HepG2 (cell line): Measurements from ENCODE around the gene SYNE2.

ENCODE experiments used
- BCL3 ChIP-seq: sonication (generic); formaldehyde crosslinking; IDR thresholded peaks from 2 replicates; pipeline ENCODE4 v1.5.1; 2020; ENCODE audit warnings: mild to moderate bottlenecking, missing genetic modification reagents, moderate library complexity
- CTCF ChIP-seq: sonication (generic); formaldehyde crosslinking; IDR thresholded peaks from 2 replicates; pipeline ENCODE4 v1.5.0; 2020; ENCODE audit warnings: mild to moderate bottlenecking, missing genetic modification reagents, moderate library complexity
- EHMT2 ChIP-seq: fragments of 200-600 bp; sonication (generic); IDR thresholded peaks from 2 replicates; pipeline ENCODE4 v1.7.0; 2017; ENCODE audit warnings: antibody characterized with exemption, low read depth, low read length, borderline replicate concordance
- POLR2AphosphoS5 ChIP-seq: IDR thresholded peaks from 2 replicates; pipeline ENCODE4 v1.6.1; 2012; ENCODE audit warnings: low read depth, low read length
- RAD21 ChIP-seq: fragments of 450-650 bp; formaldehyde crosslinking; IDR thresholded peaks from 2 replicates; pipeline ENCODE4 v1.5.0; 2020; ENCODE audit warnings: mild to moderate bottlenecking
- SNAPC2 ChIP-seq: sonication (generic); formaldehyde crosslinking; IDR thresholded peaks from 2 replicates; pipeline ENCODE4 v1.8.1; 2022; ENCODE audit warnings: mild to moderate bottlenecking, missing genetic modification reagents
- SUZ12 ChIP-seq: fragments of 150-350 bp; IDR thresholded peaks from 2 replicates; pipeline ENCODE4 v1.6.1; 2014; ENCODE audit warnings: low read depth, low read length
- ZBTB49 ChIP-seq: sonication (generic); formaldehyde crosslinking; IDR thresholded peaks from 2 replicates; pipeline ENCODE4 v1.4.0; 2020; ENCODE audit warnings: missing genetic modification reagents, borderline replicate concordance
- ZNF225 ChIP-seq: sonication (generic); formaldehyde crosslinking; IDR thresholded peaks from 2 replicates; pipeline ENCODE4 v1.4.0; 2020; ENCODE audit warnings: mild to moderate bottlenecking, missing genetic modification reagents
- ZNF670 ChIP-seq: sonication (generic); formaldehyde crosslinking; IDR thresholded peaks from 2 replicates; pipeline ENCODE4 v1.8.0; 2022; ENCODE audit warnings: mild to moderate bottlenecking, missing genetic modification reagents, borderline replicate concordance

GRCh38 chr14:63928744-63929174 is 76.0 kb downstream of the SYNE2 start:
- TF ChIP-seq BCL3 = no peak
- TF ChIP-seq EHMT2 = no peak
- no peak for TF ChIP-seq SNAPC2 (CRISPR knock-in tag)
- no peak for TF ChIP-seq ZNF670 (CRISPR knock-in tag)
- TF ChIP-seq SUZ12 = no peak
- no peak for TF ChIP-seq CTCF
- TF ChIP-seq ZBTB49 (CRISPR knock-in tag) = no peak
- TF ChIP-seq ZNF225 (CRISPR knock-in tag) = no peak
- no peak for TF ChIP-seq RAD21
- no peak for TF ChIP-seq POLR2AphosphoS5
